HG03439 (cell line): ENCODE results near the gene TBC1D24.

ENCODE experiments used
- ATAC-seq: cut with Tn5 transposase; IDR thresholded peaks from one replicate; pipeline ENCODE4 v1.9.1; 2021; ENCODE audit warnings: mild to moderate bottlenecking, moderate library complexity; ENCODE audit not compliant: unreplicated experiment

The TBC1D24 gene

DNA sequence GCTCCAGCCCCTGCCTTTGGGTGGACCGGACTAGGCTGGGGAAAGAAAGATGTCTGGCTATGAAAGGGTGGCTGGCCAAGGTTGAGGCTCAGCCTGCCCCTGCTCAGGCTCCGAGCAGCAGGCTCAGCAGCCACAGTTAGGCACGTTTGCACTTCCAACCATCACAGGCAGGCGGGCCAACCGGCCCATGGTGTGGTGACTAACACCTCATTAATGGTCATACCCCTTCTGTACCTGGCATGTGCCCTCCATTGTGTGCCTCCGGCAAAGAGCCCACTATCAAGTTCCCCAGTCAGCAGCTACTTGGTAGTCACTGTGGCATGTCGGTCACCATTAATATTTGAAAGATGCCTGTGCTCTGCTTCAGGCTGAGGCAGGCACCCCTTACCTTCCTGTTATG lies 6.7 kb downstream of the TBC1D24 start:
- no peak for ATAC-seq

GRCh38 chr16:2482249-2482648 lies 7.3 kb downstream of the TBC1D24 start:
- no peak for ATAC-seq

DNA sequence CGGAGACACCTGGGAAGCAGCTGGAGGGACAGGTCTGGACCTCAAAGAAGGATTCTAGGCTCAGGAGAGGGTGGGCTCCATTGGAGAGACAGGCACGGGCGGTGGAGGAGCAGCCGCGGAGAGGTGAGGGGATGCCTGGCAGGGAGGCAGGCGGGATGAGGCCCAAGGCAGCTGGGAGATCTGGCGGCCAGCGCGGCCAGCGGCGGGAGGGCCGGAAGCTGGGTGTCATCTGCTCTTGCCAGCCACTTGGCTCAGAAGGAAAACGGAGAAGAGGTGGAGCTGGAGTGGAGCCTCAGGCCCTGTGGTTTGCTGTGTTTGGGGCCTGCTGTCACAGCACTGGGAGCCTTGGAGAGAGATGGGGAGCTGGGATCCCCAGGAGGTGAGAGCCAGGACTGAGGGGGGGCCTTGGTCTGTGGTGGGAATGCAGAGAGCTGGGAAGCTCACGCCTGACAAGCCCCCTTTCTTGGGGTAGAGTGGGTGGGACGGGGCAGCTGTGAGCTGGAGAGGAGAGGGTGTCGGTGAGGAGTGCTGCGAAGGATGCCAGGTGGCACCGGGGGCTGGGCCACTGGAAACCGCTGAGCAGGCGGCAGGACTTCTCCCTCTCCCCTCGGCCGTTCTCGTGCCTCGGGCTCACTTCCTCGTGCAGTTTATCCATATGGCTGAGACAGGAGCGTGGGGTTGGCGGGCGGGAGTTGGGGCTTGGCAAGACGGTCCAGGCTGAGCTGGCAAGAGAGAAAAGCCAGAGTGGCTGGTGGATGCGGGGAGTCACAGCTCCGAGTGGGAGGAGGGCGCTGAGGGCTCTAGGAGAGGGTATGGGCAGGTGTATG lies 8.0 kb downstream of the TBC1D24 start:
- no peak for ATAC-seq

DNA sequence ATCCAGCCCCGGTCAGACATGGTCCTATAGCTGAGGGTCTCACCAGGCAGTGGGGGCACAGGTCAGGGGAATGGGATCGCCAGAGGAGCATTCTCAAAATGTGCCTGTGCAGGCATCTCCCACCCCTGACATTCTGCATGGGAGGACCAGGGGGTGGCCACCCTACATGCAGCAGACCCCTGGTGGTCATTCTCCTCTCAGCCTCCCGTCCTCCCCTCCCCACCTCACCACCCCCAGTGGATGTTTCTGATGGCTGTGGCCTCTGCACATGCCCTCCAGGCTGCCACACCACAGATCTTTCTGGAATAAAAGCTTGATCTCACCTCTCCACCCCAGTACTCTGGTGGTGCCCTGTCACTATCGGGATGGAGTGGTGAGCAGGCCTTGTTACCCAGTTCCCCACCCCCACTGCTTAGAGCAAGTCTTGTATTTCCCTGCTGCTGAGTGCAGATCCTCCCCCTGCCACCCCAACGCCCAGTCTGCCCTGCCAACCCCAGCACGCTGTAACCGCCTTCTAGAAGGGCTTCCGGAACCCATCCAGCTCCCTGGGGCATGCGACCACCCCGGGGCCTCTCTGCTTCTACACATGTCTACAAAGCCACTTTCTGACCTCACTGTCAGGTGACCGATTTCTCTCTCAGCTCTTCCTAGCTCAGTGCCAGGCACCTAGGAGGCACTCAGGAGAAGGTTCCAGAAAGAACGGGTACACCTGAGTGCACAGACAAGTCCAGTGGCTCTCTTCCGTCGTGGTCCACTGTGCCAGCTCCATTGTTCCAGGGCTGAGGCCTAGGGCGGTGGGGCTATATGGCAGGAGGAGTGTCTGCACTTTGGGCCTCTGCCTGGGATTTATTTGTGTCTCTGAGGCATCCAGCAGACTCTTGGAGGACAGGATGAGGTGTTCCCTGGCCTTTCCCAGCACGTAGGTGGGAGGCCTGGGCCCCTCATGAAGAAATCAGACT lies 9.3 kb downstream of the TBC1D24 start:
- no peak for ATAC-seq

DNA sequence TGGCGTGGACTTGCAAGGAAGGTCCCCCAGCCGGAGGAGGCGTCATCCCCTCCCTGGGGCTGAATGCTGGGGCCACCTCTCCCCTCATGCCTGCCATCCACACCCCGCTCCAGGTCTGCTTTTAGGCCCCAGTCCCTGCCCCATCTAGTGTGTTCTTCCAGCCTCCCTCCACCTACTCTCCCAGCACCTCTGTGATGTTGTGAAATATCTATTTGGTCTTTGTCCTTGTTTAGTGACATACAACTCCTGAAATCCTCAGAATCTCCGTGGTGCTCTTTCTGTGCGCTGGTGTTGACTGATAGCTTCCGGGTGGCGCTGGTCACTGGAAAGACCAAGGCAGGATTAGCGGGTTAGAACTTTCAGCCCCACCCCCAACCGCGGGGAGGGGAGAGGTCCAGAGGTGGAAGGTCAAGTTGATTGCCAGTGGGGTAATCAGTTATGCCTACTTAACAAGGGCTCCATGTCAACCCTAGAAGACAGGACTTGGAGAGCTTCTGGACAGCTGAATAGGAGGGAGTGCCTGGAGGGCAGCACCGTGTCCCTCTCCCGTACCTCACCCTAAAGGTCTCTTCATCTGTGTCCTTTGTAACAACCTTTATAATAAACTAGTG lies 10.1 kb downstream of the TBC1D24 start:
- ATAC-seq: no peak

- ATAC-seq: no peak
Measured at GRCh38 chr16:2485811-2486507, 11.0 kb downstream of the TBC1D24 start.

GRCh38 chr16:2486645-2487516 lies 12.0 kb downstream of the TBC1D24 start:
- peak; percentile 64 for ATAC-seq

DNA sequence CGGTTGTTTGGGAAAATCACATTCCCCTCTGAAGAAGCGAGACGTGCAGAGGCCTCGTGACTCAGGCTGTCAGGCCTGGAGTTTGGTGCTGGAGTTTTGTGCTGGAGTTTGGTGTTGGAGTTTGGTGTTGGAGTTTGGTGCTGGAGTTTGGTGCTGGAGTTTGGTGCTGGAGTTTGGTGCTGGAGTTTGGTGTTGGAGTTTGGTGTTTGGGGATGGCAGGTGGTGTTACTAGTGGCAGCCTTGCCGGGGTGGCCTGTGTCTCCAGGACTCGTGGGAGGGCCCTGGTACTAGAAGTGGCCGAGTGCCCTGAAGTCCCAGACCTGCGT lies 12.6 kb downstream of the TBC1D24 start:
- no peak for ATAC-seq

DNA sequence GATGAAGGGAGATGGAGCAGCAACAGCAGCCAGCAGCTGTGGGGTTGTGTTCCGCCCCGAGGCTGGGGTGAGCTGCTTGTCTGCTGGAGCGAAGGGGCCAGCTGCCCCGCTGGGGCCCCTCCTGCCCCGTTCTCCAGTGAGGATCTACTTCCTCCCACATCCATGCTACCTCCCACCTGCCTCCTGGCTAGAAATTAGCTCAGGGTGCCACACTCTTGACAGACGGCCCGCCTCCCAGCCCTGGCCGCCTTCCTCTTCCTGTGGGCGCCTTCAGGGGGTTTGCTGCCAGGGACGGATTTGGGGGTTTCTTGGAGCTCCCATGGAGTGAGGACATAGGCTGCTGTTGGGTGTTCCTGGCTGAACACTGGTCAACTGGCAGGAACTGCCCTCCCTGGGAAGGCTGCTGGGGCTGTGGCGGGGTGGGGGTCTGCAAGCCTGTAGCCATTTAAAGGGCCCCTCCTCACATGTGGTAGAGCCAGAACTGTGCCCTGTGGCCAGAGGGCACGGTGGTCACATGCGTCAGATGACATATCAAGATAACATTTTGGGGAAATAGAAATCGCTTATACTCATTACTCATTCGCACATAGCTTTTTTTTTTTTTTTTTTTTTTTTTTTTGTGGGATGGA lies 13.1 kb downstream of the TBC1D24 start:
- ATAC-seq: no peak

DNA sequence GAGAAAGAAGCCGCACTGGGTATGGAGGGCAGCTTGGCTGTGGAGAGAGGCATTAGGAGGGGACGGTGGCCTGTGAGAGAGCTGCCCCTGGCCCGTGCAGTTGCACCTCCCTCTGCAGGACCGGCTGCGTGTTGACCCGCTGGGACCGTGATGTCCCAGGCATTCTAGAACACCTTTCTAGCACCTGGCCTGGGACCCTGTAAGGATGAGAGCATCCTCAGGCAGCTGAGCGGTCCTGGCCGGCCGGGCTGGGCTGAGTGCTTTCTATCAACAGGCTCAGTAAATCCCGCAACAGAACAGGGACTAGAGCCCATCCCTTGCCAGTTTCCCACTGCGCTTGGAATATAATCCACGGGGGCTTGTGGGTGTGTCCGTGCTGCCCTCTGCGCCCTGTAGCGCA lies 14.7 kb downstream of the TBC1D24 start:
- ATAC-seq: no peak

DNA sequence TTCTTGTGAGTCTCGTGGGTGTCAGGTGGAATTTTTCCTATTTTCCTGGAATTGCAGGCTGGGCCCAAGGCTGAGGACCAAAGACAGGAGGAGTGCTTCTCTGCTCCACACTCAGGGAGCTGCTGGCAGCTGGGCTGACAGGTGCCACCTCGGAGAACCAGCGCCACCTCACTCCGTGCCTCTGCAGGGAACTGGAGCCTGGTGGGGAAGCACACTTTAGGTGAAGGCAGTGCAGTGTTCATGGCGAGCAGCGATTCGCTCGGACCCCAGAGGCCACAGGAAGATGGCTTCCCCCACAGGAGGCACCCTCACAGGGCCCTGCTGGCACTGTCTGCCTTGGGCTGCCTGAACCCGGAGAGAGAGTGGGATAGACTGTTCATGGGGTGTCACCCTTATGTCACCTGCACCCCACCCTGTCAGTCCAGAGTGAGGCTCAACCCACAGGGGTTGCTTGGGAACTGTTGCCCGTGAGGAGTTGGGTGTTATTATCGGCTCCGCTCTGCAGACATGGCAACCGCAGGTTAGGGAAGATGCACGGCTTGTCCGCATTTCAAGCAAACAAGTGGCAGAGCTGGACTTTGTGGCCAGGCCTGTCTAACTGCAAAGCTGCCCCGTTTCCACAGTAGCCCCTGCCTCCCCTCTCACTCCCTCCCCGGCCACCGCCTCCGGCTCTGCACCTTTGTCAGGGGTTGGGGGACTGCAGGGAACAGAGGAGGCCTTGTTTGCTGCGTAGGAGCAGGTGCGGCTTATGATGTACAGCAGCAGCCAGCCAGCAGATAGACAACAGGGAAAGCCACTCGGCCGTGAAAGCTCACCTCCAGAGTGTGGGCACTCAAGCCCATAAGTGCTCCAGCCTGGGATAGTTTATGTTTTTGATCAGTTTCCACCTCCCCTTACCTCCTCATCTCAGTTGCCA lies 15.5 kb downstream of the TBC1D24 start:
- ATAC-seq: no peak

- no peak for ATAC-seq
Measured at GRCh38 chr16:2492292-2492691, 17.4 kb downstream of the TBC1D24 start.

DNA sequence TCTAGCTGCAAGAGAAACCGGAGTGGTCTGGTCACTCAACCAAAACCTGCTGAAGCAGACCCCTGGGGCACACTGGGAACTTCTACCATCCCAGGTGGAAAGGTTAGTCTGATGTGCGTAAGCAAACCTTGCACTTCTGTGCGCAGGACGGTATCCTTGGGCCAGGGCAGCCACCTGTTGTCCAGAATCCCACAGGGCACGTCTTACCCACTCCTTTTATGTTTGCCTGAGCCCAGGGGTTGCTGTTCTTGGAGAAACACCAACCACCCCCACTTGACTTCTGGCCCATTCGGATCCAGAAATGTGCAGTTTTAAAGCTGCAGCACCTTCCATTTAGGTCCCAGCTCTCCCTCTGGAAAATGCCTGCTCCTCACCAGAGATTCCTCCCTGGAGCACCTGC lies 18.7 kb downstream of the TBC1D24 start:
- no peak for ATAC-seq

DNA sequence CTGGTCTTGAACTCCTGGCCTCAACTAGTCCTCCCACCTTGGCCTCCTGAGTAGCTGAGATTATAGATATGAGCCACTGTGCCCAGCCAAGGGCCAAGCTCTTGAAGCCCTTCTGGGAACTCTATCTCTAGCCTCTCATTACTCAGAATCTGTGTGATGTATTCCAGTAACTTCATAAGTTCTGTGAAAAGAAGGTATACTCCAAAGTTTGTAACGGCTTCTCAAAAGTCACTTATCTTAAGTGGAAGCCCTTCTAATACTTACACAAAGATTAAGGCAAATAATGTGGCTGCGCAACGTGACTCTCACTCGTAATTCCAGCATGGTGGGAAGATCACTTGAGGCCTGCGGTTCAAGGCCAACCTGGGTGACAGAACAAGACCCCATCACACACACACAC lies 19.7 kb downstream of the TBC1D24 start:
- ATAC-seq: no peak

DNA sequence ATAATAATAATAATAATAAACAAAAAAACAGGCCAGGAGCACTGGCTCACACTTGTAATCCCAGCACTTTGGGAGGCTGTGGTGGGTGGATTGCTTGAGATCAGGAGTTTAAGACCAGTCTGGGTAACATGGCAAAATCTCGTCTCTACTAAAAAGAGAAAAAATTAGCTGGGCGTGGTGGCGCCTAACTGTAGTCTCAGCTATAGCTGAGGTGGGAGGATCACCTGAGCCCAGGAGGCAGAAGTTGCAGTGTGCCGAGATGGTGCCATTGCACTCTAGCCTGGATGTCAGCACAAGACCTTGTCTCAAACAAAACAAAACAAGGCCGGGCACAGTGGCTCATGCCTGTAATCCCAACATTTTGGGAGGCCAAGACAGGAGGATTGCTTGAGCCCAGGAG lies 20.1 kb downstream of the TBC1D24 start:
- no peak for ATAC-seq

DNA sequence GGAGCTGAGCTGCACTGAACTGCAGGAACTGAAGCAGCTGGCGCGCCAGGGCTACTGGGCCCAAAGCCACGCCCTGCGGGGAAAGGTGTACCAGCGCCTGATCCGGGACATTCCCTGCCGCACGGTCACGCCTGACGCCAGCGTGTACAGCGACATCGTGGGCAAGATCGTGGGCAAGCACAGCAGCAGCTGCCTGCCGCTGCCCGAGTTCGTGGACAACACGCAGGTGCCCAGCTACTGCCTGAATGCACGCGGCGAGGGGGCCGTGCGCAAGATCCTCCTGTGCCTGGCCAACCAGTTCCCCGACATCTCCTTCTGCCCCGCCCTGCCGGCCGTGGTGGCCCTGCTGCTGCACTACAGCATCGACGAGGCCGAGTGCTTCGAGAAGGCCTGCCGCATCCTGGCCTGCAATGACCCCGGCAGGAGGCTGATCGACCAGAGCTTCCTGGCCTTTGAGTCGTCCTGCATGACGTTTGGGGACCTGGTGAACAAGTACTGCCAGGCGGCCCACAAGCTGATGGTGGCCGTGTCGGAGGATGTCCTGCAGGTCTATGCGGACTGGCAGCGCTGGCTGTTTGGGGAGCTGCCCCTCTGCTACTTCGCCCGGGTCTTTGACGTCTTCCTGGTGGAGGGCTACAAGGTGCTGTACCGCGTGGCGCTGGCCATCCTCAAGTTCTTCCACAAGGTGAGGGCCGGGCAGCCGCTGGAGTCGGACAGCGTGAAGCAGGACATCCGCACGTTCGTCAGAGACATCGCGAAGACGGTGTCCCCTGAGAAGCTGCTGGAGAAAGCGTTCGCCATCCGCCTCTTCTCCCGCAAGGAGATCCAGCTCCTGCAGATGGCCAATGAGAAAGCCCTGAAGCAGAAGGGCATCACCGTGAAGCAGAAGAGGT lies 21.5 kb downstream of the TBC1D24 start:
- no peak for ATAC-seq

DNA sequence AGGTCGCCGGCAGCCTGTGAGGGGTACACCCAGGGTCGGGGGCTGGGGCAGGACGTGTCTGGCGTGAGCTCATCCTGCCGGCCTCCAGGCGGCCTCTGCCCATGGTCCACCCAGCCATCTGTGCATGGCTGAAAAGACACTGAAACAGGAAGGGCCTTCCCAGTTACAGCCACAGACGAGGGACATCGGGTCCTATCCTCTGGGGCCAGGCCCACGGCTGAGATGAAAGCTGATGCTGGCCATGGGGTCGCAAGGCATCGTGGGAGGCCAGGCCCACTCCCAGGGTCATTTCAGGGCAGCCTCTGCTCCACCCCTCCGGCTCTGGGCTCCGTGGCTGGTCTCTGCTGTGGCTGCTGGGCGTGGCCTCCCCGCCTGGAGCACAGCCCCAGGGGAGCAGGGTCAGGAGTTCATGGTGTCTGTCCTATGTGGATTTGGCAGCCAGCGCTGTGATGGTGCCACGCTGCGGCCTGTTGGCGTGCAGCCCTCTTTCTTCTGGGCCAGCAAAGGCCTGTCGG lies 22.2 kb downstream of the TBC1D24 start:
- no peak for ATAC-seq
